ENCODE data around the gene HES2. TPM values are rescaled to one million over a fixed set of nuclear protein-coding genes. Genes with fewer than 3 reads are reported as not detected.
"Not testable (repeated sequence)": the region's sequence is repeated elsewhere in the genome, so short reads cannot be mapped to it uniquely, and the experiment has no call there.

The HES2 gene
- total and polyA plus RNA-seq, 10 donors: 0.02 to 1.3 (median 0.24) TPM; not detected in 6

- Histone ChIP-seq H3K27ac (no peak overlapping the region), H3K27me3 (replicated peaks in 1 of 7) (peaks cover 3 to 98% (median 65%) of the 10 kb centered on the region in 7 donors), H3K4me3 (peak overlapping the region in 6 of 8 donors; percentile 12 to 64 (median 22)), H3K4me1 (peaks cover 9 to 33% (median 24%) of the 10 kb centered on the region in 6 donors), H3K9me3 (no peaks in the 10 kb centered on the region), H3K36me3 (no peaks in the 10 kb centered on the region)
- intact Hi-C loops (cut with DNase I; ENCODE audit: low total_unique reads): no loop called here
- TF ChIP-seq CTCF (IDR thresholded peaks at IDR 0.05 in 8 of 11, conservative IDR thresholded peaks at IDR 0.05 in 3 of 11) (no peak), POLR2A (IDR thresholded peaks at IDR 0.05) (no peak), POLR2AphosphoS5 (IDR thresholded peaks at IDR 0.05) (no peak)
- WGBS, 5 donors: 3 to 10% (median 3%) methylated on average over 20 to 67 of the region's 67 CpGs
- DNase-seq: no peak
Observed at GRCh38 chr1:6447016-6447817, 27.5 kb upstream of the HES2 start.

GRCh38 chr1:6446665-6447015 lies 26.9 kb upstream of the HES2 start:
- H3K4me1 ChIP-seq: peaks cover 9 to 33% (median 24%) of the 10 kb centered on the region in 6 donors
- peaks cover 3 to 98% (median 59%) of the 10 kb centered on the region in 7 donors for H3K27me3 ChIP-seq (replicated peaks in 1 of 7)
- no peaks in the 10 kb centered on the region for H3K9me3 ChIP-seq
- peak overlapping the region in 1 of 8 donors; percentile 64 for H3K4me3 ChIP-seq
- no peak for DNase-seq
- intact Hi-C loops (cut with DNase I; ENCODE audit: low total_unique reads): no loop called here
- TF ChIP-seq POLR2AphosphoS5 (IDR thresholded peaks at IDR 0.05) (no peak), CTCF (IDR thresholded peaks at IDR 0.05 in 8 of 11, conservative IDR thresholded peaks at IDR 0.05 in 3 of 11) (no peak), POLR2A (IDR thresholded peaks at IDR 0.05) (no peak)
- no peak overlapping the region for H3K27ac ChIP-seq
- 62 to 77% (median 64%) methylated on average over 3 to 4 of the region's 4 CpGs for WGBS, 5 donors
- no peaks in the 10 kb centered on the region for H3K36me3 ChIP-seq

GRCh38 chr1:6445929-6446328 lies 26.2 kb upstream of the HES2 start:
- H3K4me3 ChIP-seq; H3K9me3 ChIP-seq; intact Hi-C loops (cut with DNase I; ENCODE audit: low total_unique reads); DNase-seq; H3K36me3 ChIP-seq; H3K27ac ChIP-seq: not testable (repeated sequence)
- H3K4me1 ChIP-seq: peaks cover 9 to 35% (median 25%) of the 10 kb centered on the region in 6 donors
- WGBS, 5 donors: 58 to 94% (median 86%) methylated on average over 2 to 4 of the region's 4 CpGs
- peaks cover 3 to 98% (median 54%) of the 10 kb centered on the region in 7 donors for H3K27me3 ChIP-seq (replicated peaks in 1 of 7)

GRCh38 chr1:6445062-6445763 lies 25.5 kb upstream of the HES2 start:
- peaks cover 3 to 98% (median 55%) of the 10 kb centered on the region in 7 donors for H3K27me3 ChIP-seq (replicated peaks in 1 of 7)
- no peak overlapping the region for H3K4me3 ChIP-seq
- TF ChIP-seq CTCF (IDR thresholded peaks at IDR 0.05 in 8 of 11, conservative IDR thresholded peaks at IDR 0.05 in 3 of 11) (peak; percentile 21 to 73 (median 55)), POLR2A (IDR thresholded peaks at IDR 0.05) (no peak), POLR2AphosphoS5 (IDR thresholded peaks at IDR 0.05) (no peak)
- no peak for DNase-seq
- intact Hi-C loops (cut with DNase I; ENCODE audit: low total_unique reads): no loop called here
- 51 to 67% (median 61%) methylated on average over 16 to 19 of the region's 19 CpGs for WGBS, 5 donors
- H3K36me3 ChIP-seq: no peaks in the 10 kb centered on the region
- no peaks in the 10 kb centered on the region for H3K9me3 ChIP-seq
- H3K27ac ChIP-seq: no peak overlapping the region
- H3K4me1 ChIP-seq: peaks cover 14 to 42% (median 31%) of the 10 kb centered on the region in 6 donors

All from spleen (tissue), 11 donors.